Adrenal gland (tissue), 12 donors: Measurements from ENCODE around the gene CHD9. TPM values are rescaled to one million over a fixed set of nuclear protein-coding genes. Genes with fewer than 3 reads are reported as not detected.
A peak's percentile ranks its signal among the peaks of the same experiment; 100 is the strongest.
"Not testable (repeated sequence)": the region's sequence is repeated elsewhere in the genome, so short reads cannot be mapped to it uniquely, and the experiment has no call there.

Source experiments
- DNase-seq, 7 donors: peaks; one replicate each; pipeline ENCODE4 v3.0.0-alpha.2; 2019 to 2020
- H3K27ac ChIP-seq, 5 donors: fragments of 200-600 bp; sonication (generic) in 4 of 5; 1 replicate in 3 of 5; 2 replicates in 2 of 5; pipeline versions ENCODE4 v1.5.1 to v1.8.0; 2016 to 2020; ENCODE audit warnings: mild to moderate bottlenecking in 1 of 5
- H3K27me3 ChIP-seq: fragments of 200-600 bp; 2 replicates; pipeline ENCODE4 v1.8.0; 2021
- H3K36me3 ChIP-seq, 2 donors: fragments of 200-600 bp; replicated peaks in 1 of 2; 1 replicate in 1 of 2; 2 replicates in 1 of 2; pipeline versions ENCODE4 v1.5.1 to v1.8.0; 2018 to 2022
- H3K4me1 ChIP-seq, 2 donors: fragments of 200-600 bp; replicated peaks in 1 of 2; 1 replicate in 1 of 2; 2 replicates in 1 of 2; pipeline versions ENCODE4 v1.5.1 to v1.8.0; 2018 to 2021
- H3K4me3 ChIP-seq, 4 donors: fragments of 200-600 bp; sonication (generic) in 3 of 4; one replicate each; pipeline ENCODE4 v1.5.1; 2016 to 2018
- H3K9me3 ChIP-seq, 3 donors: fragments of 200-600 bp; sonication (generic) in 1 of 3; replicated peaks in 1 of 3; 1 replicate in 2 of 3; 2 replicates in 1 of 3; pipeline versions ENCODE4 v1.5.1 to v1.8.0; 2016 to 2021
- CTCF ChIP-seq, 6 experiments: fragments of 450-650 bp in 4 of 6; fragments of 200-600 bp in 2 of 6; sonication (generic) in 1 of 6; IDR thresholded peaks; 1 replicate in 5 of 6; 2 replicates in 1 of 6; pipeline versions ENCODE4 v1.5.1 to v1.8.0; 2016 to 2021; ENCODE audit warnings: antibody characterized with exemption in 6 of 6, mild to moderate bottlenecking in 2 of 6, moderate library complexity in 1 of 6
- POLR2A ChIP-seq, 2 donors: fragments of 450-650 bp; IDR thresholded peaks; one replicate each; pipeline ENCODE4 v1.6.1; 2017; ENCODE audit warnings: antibody characterized with exemption in 2 of 2, mild to moderate bottlenecking in 2 of 2, moderate library complexity in 1 of 2
- WGBS, 4 donors: extraction: QIAGEN DNeasy Blood & Tissue Kit in 2 of 4; methylation state at CpG; one replicate each; pipeline versions ENCODE4 v1.1.5 to v1.1.7; 2013 to 2017; 5-methylcytosine and 5-hydroxymethylcytosine counted together
- intact Hi-C, 2 donors: fragments of 100-400 bp; cut with DNase I; formaldehyde crosslinking; loops; one replicate each; pipeline versions ENCODE4 v1.14.1 to v1.15.0; 2022 to 2023
- polyA plus RNA-seq, 3 donors: library from polyadenylated mRNA; stranded (reverse); fragments of 200-250 nt in 2 of 3; fragments of 350-450 nt in 1 of 3; fragmentation: Illumina TruSeq in 1 of 3; extraction: RNeasy Lipid Tissue Mini Kit (QIAGEN cat#74804) in 1 of 3; gene quantifications; one replicate each; pipeline ENCODE4 v1.2.3, GENCODE V29; 2013 to 2014
- total RNA-seq, 9 donors: library from RNA; depleted of rRNA in 4 of 9; stranded (reverse); fragments of >200 nt in 4 of 9; fragments of 120-200 nt in 1 of 9; fragmentation: NEBNext Ultra II Directional in 1 of 9; extraction: Animal tissue kit (Norgen Biotek cat#: 25700) in 1 of 9; gene quantifications; one replicate each; pipeline versions ENCODE4 v1.1.0 to v1.2.4, GENCODE V29; 2013 to 2023
- donor health status: healthy with polysubstance abuse.
- donor health status: Bipolar disorder and iron deficiency.
- donor health status: DM: yes; HTN: yes; CAD: no.
- donor health status: DM: no; HTN: no; CAD: no.
- donor health status: DM: no; HTN: no; CAD: no.
- donor health status: DM: yes; HTN: yes; CAD: no.

The CHD9 gene
- total and polyA plus RNA-seq, 12 donors = 10.0 to 95.9 (median 54.7) TPM

- Histone ChIP-seq H3K36me3 (no peaks in the 10 kb centered on the region), H3K4me1 (peaks cover 11 to 26% of the 10 kb centered on the region in 2 donors), H3K9me3 (no peaks in the 10 kb centered on the region), H3K4me3 (no peak overlapping the region), H3K27ac (peak overlapping the region in 2 of 5 donors; percentile 29 to 62), H3K27me3 (no peaks in the 10 kb centered on the region)
- peak in 6 of 7 donors; percentile 41 to 57 (median 52) for DNase-seq
- intact Hi-C loops = no loop called here
- no peak for TF ChIP-seq CTCF (IDR thresholded peaks at IDR 0.05)
- WGBS, 4 donors = 42 to 46% (median 43%) methylated on average over 6 of the region's 6 CpGs
Observed at GRCh38 chr16:53071748-53072301, 17.0 kb downstream of the CHD9 start.

DNA sequence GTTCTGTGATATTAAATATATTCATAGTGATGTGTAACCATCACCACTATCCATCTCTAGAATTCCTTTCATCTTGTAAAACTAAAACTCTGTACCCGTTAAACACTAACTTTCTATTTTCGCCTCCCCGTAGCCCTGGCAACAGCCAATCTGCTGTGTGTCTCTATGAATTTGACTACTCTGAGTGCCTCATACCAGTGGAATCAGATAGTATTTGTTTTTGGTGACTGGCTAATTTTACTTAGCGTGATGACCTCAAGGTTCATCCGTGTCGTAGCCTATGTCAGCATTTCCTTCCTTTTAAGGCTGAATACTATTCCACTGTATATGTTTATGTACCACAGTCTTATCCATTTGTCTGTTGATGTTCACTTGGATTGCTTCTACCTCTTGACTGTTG lies 18.2 kb downstream of the CHD9 start:
- WGBS, 4 donors = 84 to 93% (median 91%) methylated on average over 6 of the region's 6 CpGs
- Histone ChIP-seq H3K9me3 (no peaks in the 10 kb centered on the region), H3K4me3 (no peak overlapping the region), H3K27ac (peak overlapping the region in 1 of 5 donors; percentile 8), H3K4me1 (peaks cover 11 to 26% of the 10 kb centered on the region in 2 donors), H3K36me3 (no peaks in the 10 kb centered on the region), H3K27me3 (no peaks in the 10 kb centered on the region)
- DNase-seq = no peak
- TF ChIP-seq POLR2A (IDR thresholded peaks at IDR 0.05) (no peak), CTCF (IDR thresholded peaks at IDR 0.05) (no peak)
- intact Hi-C loops = no loop called here

DNA sequence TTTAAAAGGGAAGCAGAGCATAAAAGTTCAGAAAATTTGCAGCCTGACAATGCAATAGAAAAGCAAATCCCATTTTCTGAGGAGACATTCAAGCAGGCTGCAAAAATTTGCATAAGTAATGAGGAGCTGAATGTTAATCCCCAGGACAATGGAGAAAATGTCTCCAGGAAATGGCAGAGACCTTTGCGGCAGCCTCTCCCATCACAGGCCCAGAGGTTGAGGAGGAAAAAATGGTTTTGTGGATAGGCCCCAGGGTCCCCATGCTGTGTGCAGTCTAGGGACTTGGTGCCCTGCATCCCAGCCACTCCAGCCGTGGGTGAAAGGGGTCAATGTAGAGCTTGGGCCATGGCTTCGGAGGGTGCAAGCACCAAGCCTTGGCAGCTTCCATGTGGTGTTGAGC lies 19.5 kb downstream of the CHD9 start:
- H3K27ac ChIP-seq, H3K27me3 ChIP-seq, intact Hi-C loops, H3K4me3 ChIP-seq, H3K36me3 ChIP-seq, DNase-seq, H3K9me3 ChIP-seq: not testable (repeated sequence)
- WGBS, 4 donors = 67 to 98% (median 84%) methylated on average over 3 of the region's 3 CpGs
- H3K4me1 ChIP-seq = peaks cover 11 to 26% of the 10 kb centered on the region in 2 donors

DNA sequence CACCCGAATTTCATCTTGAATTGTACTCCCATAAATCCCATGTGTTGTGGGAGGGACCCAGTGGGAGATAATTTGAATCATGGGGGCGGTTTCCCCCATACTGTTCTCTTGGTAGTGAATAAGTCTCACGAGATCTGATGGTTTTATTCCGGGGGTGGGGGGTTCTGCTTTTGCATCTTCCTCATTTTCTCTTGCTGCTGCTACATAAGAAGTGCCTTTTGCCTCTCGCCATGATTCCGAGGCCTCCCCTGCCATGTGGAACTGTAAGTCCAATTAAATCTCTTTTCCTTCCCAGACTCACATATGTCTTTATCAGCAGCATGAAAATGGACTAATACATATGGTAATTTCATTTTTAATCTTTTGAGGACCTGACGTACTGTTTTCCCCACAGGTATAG lies 20.7 kb downstream of the CHD9 start:
- H3K36me3 ChIP-seq, DNase-seq, H3K9me3 ChIP-seq, H3K27me3 ChIP-seq, intact Hi-C loops, H3K4me3 ChIP-seq, H3K27ac ChIP-seq: not testable (repeated sequence)
- WGBS, 4 donors = 85 to 95% (median 88%) methylated on average over 7 of the region's 7 CpGs
- peaks cover 17 to 36% of the 10 kb centered on the region in 2 donors for H3K4me1 ChIP-seq

DNA sequence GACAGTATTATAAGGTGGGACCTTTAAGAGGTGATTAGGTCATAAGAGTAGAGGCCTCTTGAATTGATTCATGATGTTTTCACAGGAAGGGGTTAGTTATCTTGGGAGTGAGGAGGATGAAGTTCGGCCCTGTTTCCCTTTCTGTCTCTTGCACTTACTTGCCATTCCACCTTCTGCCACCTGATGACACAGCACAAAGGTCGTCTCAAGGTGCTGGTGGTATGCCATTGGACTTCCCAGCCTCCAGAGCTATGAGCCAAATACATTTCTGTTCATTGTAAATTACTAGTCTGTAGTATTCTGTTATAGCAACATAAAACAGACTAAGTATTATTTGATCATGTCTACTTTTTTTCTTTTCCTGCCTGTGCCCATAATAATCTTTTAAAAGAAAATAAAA lies 23.5 kb downstream of the CHD9 start:
- H3K4me3 ChIP-seq = no peak overlapping the region
- WGBS, 4 donors = 66 to 93% (median 75%) methylated on average over 2 of the region's 2 CpGs
- no peak for DNase-seq
- H3K4me1 ChIP-seq = peaks cover 13 to 36% of the 10 kb centered on the region in 2 donors
- no peaks in the 10 kb centered on the region for H3K9me3 ChIP-seq
- TF ChIP-seq CTCF (IDR thresholded peaks at IDR 0.05) (no peak), POLR2A (IDR thresholded peaks at IDR 0.05) (no peak)
- H3K27me3 ChIP-seq = no peaks in the 10 kb centered on the region
- no peaks in the 10 kb centered on the region for H3K36me3 ChIP-seq
- intact Hi-C loops = no loop called here
- H3K27ac ChIP-seq = no peak overlapping the region
